Common myeloid progenitor, CD34-positive (primary cell): ENCODE data around the gene FBXW8. TPM values are rescaled to one million over a fixed set of nuclear protein-coding genes. Genes with fewer than 3 reads are reported as not detected.

Experiments used
- CTCF ChIA-PET: fragments of 350-600 bp; sonication (Branson Sonifier 250); formaldehyde crosslinking; loops from one replicate; lab custom pipeline; 2021; ENCODE audit warnings: antibody characterized with exemption; lab: Charles Lee
- POLR2A ChIA-PET: fragments of 350-600 bp; sonication (Branson Sonifier 250); formaldehyde crosslinking; loops from one replicate; lab custom pipeline; 2021; ENCODE audit warnings: antibody characterized with exemption; lab: Charles Lee
- DNase-seq, 3 donors: peaks; one replicate each; pipeline versions ENCODE4 v3.0.0 to v3.0.0-alpha.2; 2013
- H3K27ac ChIP-seq, 2 experiments: 1 replicate in 1 of 2; 2 replicates in 1 of 2; pipeline ENCODE4 v1.7.0; 2013; ENCODE audit warnings: inconsistent platforms in 2 of 2, low read length in 2 of 2, mild to moderate bottlenecking in 2 of 2, low read depth in 1 of 2, moderate library complexity in 1 of 2; ENCODE audit not compliant: severe bottlenecking in 2 of 2, insufficient read depth in 1 of 2, poor library complexity in 1 of 2
- H3K27me3 ChIP-seq, 5 experiments: replicated peaks in 2 of 5; 1 replicate in 3 of 5; 2 replicates in 2 of 5; pipeline versions ENCODE4 v1.6.1 to v1.7.0; 2013; ENCODE audit warnings: low read length in 4 of 5, mild to moderate bottlenecking in 2 of 5, moderate library complexity in 2 of 5, inconsistent platforms in 1 of 5; ENCODE audit not compliant: insufficient read depth in 5 of 5, control insufficient read depth in 4 of 5
- H3K36me3 ChIP-seq, 4 experiments: 1 replicate in 2 of 4; 2 replicates in 2 of 4; pipeline versions ENCODE4 v1.6.1 to v1.7.0; 2013; ENCODE audit warnings: low read length in 3 of 4, control low read depth in 1 of 4, mild to moderate bottlenecking in 1 of 4; ENCODE audit not compliant: control insufficient read depth in 4 of 4, insufficient read depth in 4 of 4
- H3K4me1 ChIP-seq, 4 experiments: 1 replicate in 3 of 4; 2 replicates in 1 of 4; pipeline versions ENCODE4 v1.6.1 to v1.7.1; 2013; ENCODE audit warnings: low read length in 3 of 4, mild to moderate bottlenecking in 3 of 4, control low read depth in 1 of 4, inconsistent platforms in 1 of 4, moderate library complexity in 1 of 4; ENCODE audit not compliant: control insufficient read depth in 4 of 4, insufficient read depth in 4 of 4; ENCODE audit errors: control extremely low read depth in 1 of 4
- H3K4me3 ChIP-seq, 7 experiments: 1 replicate in 4 of 7; 2 replicates in 3 of 7; pipeline versions ENCODE4 v1.5.1 to v1.7.0; 2013; ENCODE audit warnings: mild to moderate bottlenecking in 7 of 7, low read length in 6 of 7, moderate library complexity in 6 of 7, inconsistent platforms in 2 of 7, low read depth in 2 of 7, control low read depth in 1 of 7; ENCODE audit not compliant: insufficient read depth in 4 of 7, control insufficient read depth in 1 of 7; ENCODE audit errors: extremely low read depth in 1 of 7
- H3K9me3 ChIP-seq, 5 experiments: 1 replicate in 4 of 5; 2 replicates in 1 of 5; pipeline versions ENCODE4 v1.6.1 to v1.7.1; 2013; ENCODE audit warnings: low read length in 4 of 5, mild to moderate bottlenecking in 2 of 5, inconsistent platforms in 1 of 5, low read depth in 1 of 5, moderate library complexity in 1 of 5; ENCODE audit not compliant: control insufficient read depth in 4 of 5, insufficient read depth in 2 of 5; ENCODE audit errors: control extremely low read depth in 1 of 5
- WGBS: methylation state at CpG from one replicate; pipeline ENCODE4 v1.1.5; 2013; ENCODE audit not compliant: insufficient coverage; 5-methylcytosine and 5-hydroxymethylcytosine counted together
- polyA plus RNA-seq: library from polyadenylated mRNA; unstranded; fragments of 120-200 nt; gene quantifications from one replicate; pipeline ENCODE4 v1.2.1, GENCODE V29; 2013

FBXW8 gene
- 12.6 TPM for polyA plus RNA-seq

DNA sequence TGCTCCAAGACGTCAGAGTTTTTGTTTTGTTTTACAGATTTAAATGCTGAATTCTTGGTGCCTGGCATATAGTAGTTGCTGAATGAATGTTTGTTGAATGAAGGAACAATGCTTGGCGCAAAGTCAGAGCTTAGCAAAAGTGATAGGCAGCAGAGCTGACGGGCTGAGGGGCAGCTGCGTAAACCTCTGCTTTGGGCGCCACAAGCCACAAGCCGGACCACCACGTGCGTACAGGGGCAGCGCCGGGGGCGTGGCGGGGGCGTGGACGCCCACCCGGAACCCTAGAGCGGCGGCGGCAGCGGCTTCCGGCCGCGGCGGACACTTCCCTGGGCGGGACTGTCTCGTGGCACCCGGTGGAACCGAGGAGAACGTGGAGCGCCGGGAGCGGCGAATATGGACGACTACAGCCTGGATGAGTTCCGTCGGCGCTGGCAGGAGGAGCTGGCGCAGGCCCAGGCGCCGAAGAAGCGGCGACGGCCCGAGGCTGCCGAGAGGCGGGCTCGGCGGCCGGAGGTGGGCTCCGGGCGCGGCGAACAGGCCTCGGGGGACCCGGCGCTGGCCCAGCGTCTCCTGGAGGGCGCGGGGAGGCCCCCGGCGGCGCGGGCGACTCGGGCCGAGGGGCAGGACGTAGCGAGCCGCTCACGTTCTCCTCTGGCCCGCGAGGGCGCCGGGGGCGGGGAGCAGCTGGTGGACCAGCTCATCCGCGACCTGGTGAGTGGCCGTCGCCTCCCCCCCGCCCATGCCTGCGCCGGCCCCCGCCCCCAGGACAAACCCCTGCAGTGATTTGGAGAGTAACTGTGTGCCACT lies at the start of gene FBXW8:
FBXW8 (plus strand) TSS at position 306 of the 807 bp plus-strand sequence; CDS start at position 394, 88 bp downstream.
- CTCF ChIA-PET = interaction anchor here (1.6 kb wide), 1 partner anchor 9 kb away, joined by 4 read pairs; no protein-coding TSS in a partner anchor

GRCh38 chr12:116861320-116861719 lies 49.4 kb upstream of the FBXW8 start:
- Histone ChIP-seq H3K9me3 (no peaks in the 10 kb centered on the region), H3K4me1 (peaks cover 0 to 3% (median 2%) of the 10 kb centered on the region in 4 experiments), H3K36me3 (no peaks in the 10 kb centered on the region), H3K4me3 (no peak overlapping the region), H3K27me3 (peaks cover 0 to 34% (median 3%) of the 10 kb centered on the region in 5 experiments), H3K27ac (no peak overlapping the region)
- 34% methylated on average over 10 of the region's 12 CpGs for WGBS
- DNase-seq = peak in 2 of 3 donors; percentile 63 to 66
- ChIA-PET CTCF (interaction anchor here (1.0 kb wide), 1 partner anchor 8 kb away, joined by 4 read pairs; no protein-coding TSS in a partner anchor), POLR2A (no interaction called here)

More for the DNA sequence above, at the start of gene FBXW8:
- POLR2A ChIA-PET = no interaction called here
- peak within 1 kb of the TSS in 1 of 2 experiments; percentile 49 for H3K27ac ChIP-seq
- peaks cover 0 to 6% (median 0%) of the 10 kb centered on the region in 4 experiments for H3K36me3 ChIP-seq
- H3K27me3 ChIP-seq = peaks cover 2 to 7% (median 3%) of the 10 kb centered on the region in 5 experiments
- peak within 1 kb of the TSS; percentile 50 to 86 (median 78) for H3K4me3 ChIP-seq
- WGBS = under 1% methylated on average over 68 of the region's 82 CpGs
- no peaks in the 10 kb centered on the region for H3K9me3 ChIP-seq
- peaks cover 6 to 11% (median 7%) of the 10 kb centered on the region in 4 experiments for H3K4me1 ChIP-seq
- DNase-seq = peak; percentile 60 to 72 (median 69)

- Histone ChIP-seq H3K36me3 (no peaks in the 10 kb centered on the region), H3K4me1 (peaks cover 0 to 3% (median 2%) of the 10 kb centered on the region in 4 experiments), H3K27ac (no peak overlapping the region), H3K4me3 (no peak overlapping the region), H3K9me3 (no peaks in the 10 kb centered on the region), H3K27me3 (peaks cover 0 to 34% (median 3%) of the 10 kb centered on the region in 5 experiments)
- WGBS = 100% methylated on average over 3 of the region's 4 CpGs
- POLR2A ChIA-PET = no interaction called here
- no peak for DNase-seq
- CTCF ChIA-PET = no interaction called here
Observed at GRCh38 chr12:116862167-116862566, 48.6 kb upstream of the FBXW8 start.

GRCh38 chr12:116863275-116863767 lies 47.4 kb upstream of the FBXW8 start:
- peak in 1 of 3 donors; percentile 6 for DNase-seq
- H3K27ac ChIP-seq = no peak overlapping the region
- peaks cover 0 to 34% (median 7%) of the 10 kb centered on the region in 5 experiments for H3K27me3 ChIP-seq
- CTCF ChIA-PET = interaction anchor here (0.6 to 0.9 kb wide), 2 partner anchors 8 to 58 kb away, joined by 3 to 4 read pairs; no protein-coding TSS in a partner anchor
- peaks cover 0 to 3% (median 2%) of the 10 kb centered on the region in 4 experiments for H3K4me1 ChIP-seq
- POLR2A ChIA-PET = no interaction called here
- H3K36me3 ChIP-seq = no peaks in the 10 kb centered on the region
- 24% methylated on average over 4 of the region's 6 CpGs for WGBS
- H3K9me3 ChIP-seq = no peaks in the 10 kb centered on the region
- H3K4me3 ChIP-seq = no peak overlapping the region

GRCh38 chr12:116864371-116865160 lies 46.2 kb upstream of the FBXW8 start:
- ChIA-PET POLR2A (no interaction called here), CTCF (no interaction called here)
- Histone ChIP-seq H3K27me3 (peaks cover 0 to 27% (median 7%) of the 10 kb centered on the region in 5 experiments), H3K4me3 (no peak overlapping the region), H3K27ac (no peak overlapping the region), H3K4me1 (peaks cover 0 to 3% (median 2%) of the 10 kb centered on the region in 4 experiments), H3K9me3 (no peaks in the 10 kb centered on the region), H3K36me3 (no peaks in the 10 kb centered on the region)
- 84% methylated on average over 10 of the region's 13 CpGs for WGBS
- DNase-seq = no peak

- H3K4me3 ChIP-seq = no peak overlapping the region
- ChIA-PET POLR2A (no interaction called here), CTCF (interaction anchor here (1.6 kb wide), 2 partner anchors 9 to 98 kb away, joined by 3 read pairs; no protein-coding TSS in a partner anchor)
- H3K4me1 ChIP-seq = no peaks in the 10 kb centered on the region
- H3K27me3 ChIP-seq = peaks cover 0 to 10% (median 2%) of the 10 kb centered on the region in 5 experiments
- H3K9me3 ChIP-seq = no peaks in the 10 kb centered on the region
- H3K27ac ChIP-seq = no peak overlapping the region
- no peaks in the 10 kb centered on the region for H3K36me3 ChIP-seq
- WGBS = 95% methylated on average over 2 of the region's 2 CpGs
- DNase-seq = no peak
Observed at GRCh38 chr12:116867523-116867922, 43.2 kb upstream of the FBXW8 start.
